HG02588 (cell line): ENCODE results near the gene RNASE7.

Experiments
- ATAC-seq: cut with Tn5 transposase; IDR thresholded peaks from one replicate; pipeline ENCODE4 v1.9.1; 2021; ENCODE audit warnings: mild to moderate bottlenecking, moderate library complexity; ENCODE audit not compliant: unreplicated experiment

Gene RNASE7

DNA sequence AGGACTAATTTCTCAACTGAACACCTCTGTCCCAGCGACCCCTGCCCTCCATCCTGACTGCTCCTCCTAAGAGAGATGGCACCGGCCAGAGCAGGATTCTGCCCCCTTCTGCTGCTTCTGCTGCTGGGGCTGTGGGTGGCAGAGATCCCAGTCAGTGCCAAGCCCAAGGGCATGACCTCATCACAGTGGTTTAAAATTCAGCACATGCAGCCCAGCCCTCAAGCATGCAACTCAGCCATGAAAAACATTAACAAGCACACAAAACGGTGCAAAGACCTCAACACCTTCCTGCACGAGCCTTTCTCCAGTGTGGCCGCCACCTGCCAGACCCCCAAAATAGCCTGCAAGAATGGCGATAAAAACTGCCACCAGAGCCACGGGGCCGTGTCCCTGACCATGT is 756 bp downstream of the RNASE7 start:
- ATAC-seq: no peak

DNA sequence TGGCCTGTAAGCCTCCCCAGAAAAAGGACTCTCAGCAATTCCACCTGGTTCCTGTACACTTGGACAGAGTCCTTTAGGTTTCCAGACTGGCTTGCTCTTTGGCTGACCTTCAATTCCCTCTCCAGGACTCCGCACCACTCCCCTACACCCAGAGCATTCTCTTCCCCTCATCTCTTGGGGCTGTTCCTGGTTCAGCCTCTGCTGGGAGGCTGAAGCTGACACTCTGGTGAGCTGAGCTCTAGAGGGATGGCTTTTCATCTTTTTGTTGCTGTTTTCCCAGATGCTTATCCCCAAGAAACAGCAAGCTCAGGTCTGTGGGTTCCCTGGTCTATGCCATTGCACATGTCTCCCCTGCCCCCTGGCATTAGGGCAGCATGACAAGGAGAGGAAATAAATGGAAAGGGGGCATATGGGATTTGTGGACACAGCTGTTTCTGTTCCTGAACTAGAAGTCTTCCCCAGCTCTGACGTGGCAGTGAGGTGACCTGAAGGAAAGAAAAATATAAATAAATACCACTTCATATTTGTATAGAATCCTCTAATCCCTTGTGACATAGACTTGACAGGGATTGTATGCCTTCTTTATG is 1.3 kb downstream of the RNASE7 start:
- no peak for ATAC-seq

DNA sequence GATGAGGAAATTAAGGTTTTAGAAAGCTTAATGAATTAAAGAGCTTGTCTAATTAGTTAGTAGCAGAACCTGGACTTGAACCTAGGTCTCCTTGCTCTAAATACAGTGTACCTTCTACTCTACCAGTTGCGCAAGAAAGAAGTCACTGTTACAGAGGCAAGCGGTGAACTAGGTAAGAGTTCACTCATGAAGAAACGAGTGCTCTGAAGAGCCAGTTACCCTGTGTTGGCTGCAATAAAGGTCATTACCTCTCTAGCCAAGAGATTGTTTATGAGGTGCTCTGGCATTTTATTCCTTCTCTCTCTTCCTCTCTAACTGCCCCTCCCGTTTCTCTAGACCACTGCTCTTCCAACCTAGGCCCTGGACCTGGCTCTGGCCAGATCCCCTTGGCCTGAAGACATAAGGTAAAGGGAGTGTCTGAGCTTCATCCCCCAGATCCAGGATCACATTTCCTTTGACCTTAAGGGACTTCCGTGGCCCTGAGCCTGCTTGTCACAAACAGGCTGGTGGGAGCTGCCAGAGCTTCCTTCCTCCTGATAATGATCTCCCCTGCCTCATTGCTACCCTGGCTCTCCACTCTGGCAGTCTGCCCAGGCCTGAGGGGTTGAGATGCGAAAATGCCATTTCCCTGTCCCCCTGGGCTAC is 1.9 kb downstream of the RNASE7 start:
- ATAC-seq: no peak

DNA sequence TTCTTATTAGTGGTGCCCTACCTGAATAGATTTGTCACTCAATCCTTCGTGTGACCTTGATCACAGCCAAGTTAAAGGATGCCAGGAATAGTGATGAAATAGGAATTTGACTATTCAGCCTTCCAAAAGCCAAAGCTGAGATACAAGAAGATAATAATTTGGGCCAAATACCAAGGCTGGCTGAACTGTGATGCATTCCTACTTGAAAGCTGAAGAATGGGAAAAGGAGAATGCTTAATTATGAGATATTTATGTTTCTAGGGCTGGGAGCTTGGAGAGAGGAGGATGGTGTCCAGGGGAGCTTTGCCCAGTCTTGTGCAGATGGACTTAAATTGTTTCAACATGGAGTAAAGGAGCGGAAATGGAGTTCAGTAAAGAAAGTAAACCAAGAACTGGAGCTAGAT is 5.2 kb downstream of the RNASE7 start:
- ATAC-seq: no peak

DNA sequence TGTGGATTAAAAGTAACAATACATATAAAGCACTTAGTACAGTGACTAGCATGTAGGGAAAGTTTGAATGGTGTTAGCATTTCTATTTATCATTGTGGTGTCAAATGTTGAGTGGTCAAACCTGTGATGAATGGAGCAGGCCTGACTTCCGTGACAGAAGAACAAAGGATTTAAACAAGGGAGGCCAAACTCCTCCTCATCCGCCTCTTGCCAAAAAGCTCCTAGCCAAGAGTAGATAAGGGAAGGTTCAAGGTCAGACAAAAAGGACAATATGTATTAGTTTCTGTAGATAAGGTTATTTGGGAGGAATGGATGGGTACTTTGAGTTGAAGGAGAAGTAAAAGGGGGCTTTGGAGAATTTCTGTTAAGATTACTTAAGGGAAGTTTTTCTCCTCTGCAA is 6.5 kb downstream of the RNASE7 start:
- ATAC-seq: no peak

DNA sequence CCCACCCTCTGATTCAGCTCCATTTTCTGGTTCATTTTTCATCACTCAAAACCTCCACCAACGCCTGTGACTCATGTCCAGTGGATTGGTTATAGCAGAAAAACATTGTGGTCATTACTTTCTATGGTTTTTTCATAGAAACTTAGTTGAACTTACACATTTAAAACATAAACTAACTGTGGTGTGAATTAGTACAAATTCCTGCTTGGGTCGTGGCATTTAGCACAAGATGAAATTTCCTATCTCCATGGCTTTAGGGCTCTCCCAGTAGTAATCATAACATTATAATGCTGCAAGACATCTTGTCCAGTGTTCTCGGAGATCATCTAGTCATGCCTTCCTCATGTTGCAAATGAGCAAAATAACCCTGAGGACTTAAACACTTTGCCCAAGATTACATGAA is 7.1 kb downstream of the RNASE7 start:
- ATAC-seq: no peak

DNA sequence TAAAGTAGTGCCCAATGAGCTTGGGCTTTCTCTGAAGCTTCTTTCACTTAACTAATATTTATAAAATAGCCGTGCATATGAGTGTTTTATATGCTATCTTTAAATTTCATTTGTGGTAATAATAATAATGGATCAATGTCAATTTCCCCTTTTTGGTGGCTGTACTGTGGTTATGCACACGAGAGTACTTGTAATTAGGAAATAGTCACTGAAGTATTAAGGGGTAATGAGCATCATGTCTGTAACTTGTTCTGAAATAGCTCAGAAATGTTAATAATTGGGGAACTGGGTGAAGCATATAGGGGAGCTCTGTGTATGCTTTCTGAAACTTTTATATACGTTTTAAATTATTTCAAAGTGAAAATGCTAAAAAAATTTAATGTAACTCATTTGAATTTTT is 8.4 kb downstream of the RNASE7 start:
- no peak for ATAC-seq

DNA sequence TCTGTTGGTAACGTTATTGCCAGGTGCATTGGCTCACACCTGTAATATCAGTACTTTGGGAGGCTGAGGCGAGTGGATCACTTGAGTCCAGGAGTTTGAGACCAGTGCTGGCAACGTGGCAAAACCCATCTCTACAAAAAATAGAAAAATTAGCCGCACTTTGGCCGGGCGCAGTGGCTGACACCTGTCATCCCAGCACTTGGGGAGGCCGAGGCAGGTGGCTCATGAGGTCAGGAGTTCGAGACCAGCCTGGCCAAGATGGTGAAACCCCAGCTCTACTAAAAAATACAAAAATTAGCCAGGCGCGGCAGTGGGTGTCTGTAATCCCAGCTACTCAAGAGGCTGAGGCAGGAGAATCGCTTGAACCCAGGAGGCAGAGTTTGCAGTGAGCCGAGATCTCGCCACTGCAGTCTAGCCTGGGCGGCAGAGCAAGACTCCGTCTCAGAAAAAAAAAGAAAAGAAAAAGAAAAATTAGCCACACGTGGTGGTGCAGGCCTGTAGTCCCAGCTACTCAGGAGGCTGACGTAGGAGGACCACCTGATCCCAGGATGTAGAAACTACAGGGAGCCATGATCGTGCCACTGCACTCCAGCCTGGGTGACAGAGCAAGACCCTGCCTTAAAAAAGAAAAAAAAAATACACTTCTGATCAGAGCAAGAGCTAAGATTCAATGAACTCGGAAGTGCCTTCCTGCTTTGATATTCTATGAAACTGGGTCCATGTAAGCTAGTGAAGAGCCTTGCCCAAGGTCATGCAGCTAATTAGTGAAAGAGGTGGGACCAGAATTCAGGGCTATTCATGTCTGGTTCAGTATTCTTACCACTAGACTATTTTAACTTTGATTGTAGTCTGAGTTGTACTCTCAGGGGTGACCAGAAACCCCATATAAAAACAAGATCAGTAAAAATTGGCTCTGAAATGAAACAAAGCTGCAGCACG is 11.3 kb downstream of the RNASE7 start:
- no peak for ATAC-seq

DNA sequence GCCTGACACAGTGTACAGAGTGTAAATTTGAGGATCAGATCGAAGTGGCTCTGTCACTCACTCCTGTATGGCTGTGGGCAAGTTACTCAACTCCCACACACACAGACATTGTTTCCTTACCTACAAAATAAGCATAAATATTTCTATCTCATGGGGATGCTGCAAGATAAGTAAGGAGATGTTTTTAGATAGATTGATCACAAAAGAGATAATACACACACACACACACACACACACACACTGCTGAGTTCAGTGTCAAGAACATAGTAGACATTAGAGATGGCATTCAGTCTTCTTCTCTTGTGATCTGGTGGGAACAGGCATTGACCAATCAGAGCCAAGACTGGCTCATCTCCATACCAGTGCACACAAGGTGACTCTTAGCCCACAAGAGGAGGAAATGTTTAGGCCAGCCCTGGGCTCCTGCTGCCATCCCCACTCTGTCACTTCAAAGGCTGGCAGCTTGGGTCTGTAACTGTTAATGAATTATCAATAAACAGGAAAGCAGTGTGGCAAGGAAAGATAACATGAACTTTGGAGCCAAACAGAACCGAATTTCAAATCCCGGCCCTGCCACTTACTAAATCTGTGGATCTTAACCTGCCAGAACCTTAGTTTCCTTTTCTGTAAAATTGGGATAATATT is 12.1 kb downstream of the RNASE7 start:
- no peak for ATAC-seq

DNA sequence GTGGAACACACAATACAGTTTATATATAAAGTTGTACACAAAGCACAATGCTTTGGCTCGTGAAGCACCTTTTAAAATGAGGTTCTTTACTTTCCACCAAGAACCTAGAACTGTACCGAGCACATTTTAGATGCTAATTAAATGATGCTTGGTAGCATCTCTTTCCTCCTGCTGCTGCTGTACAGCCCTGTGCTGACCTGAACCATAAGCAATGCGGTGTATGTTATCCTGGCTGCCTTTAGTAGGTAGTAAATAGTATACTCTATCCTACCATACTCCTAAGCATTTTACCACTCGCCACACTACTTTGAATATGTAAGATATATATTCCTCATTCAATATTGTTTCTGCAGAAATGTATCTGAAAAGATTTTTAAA is 12.6 kb downstream of the RNASE7 start:
- no peak for ATAC-seq

DNA sequence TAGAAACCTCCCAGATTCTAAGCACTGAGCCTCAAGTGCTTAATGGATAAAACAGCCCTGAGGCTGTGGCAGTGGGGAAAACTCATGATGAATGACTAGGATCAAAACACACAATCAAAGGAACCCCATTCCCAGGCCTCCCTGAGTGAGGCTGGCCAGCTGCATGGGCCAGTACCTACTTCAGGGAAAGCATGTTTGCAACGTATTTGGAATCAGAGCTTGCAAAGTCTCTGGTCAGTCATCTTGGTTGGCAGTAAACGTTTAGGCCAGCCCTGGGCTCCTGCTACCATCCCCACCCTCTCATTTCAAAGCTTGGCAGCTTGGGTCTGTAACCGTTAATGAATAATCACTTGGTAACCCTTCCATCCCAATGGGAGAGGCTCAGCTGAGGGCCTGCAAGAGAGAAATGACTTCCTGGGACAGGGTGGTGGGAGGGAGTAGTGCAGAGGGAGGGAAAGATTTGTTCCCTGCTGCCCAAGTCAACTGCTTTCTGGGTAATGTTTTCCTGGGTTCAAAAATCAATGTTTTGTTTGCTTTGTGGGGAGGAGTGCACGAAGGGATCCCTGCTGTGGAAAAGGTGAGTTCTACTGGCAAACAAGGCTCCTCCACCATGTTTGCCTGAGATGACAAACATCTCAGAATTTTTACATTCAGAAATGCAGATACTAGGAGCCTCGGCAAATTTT is 13.4 kb downstream of the RNASE7 start:
- ATAC-seq: no peak

DNA sequence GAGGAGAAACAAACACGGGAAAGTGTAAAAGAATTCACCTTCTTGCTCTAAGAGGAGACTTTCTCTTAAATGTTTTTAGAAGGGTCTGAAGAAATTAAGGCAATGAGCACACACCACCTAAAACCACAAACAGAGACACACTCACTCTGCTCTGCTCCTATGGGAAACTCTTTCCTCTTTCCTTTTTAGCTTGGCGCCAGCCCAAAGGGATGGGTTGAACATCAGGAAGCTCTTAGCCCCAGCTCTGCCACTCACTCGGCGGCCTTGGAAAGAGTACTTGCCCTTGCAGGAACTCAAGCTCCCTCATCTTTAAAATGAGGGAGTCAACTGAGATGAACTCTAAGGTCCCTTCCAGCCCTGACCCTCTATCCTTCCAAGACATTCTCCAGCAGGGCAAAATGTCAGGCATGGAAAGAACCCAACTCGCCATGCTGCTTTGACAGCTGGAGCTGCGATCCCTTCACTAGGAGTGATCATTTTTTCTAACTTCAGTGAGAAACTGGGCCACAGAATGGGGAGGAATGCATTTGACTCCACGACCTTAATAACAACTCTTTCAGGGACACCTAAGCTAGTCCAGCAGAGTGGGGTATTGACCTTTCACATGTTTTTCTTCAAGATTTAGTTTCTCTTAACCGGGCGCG is 14.5 kb downstream of the RNASE7 start:
- ATAC-seq: no peak

DNA sequence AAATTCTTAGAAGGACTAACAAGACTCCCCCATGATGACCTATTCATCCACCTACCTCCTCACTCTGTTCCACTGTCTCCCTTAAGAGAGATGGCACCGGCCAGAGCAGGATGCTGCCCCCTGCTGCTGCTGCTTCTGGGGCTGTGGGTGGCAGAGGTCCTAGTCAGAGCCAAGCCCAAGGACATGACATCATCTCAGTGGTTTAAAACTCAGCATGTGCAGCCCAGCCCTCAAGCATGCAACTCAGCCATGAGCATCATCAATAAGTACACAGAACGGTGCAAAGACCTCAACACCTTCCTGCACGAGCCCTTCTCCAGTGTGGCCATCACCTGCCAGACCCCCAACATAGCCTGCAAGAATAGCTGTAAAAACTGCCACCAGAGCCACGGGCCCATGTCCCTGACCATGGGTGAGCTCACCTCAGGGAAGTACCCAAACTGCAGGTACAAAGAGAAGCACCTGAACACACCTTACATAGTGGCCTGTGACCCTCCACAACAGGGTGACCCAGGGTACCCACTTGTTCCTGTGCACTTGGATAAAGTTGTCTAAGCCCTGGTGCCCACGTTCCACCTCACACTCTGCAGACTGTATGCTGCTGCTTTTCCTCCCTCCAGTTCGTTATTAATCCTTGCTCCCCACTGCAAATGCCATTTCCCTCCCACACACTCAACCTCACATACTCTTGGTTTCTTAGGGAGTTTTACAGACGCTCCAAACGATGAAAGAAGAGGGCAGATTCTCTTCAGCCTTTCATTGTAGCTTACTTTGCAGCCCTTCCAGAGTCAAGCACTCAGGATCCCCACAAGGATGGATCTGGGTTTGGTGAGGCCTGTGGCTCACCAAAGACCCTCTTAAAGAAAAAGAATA is 15.9 kb downstream of the RNASE7 start, which contains the start of gene RNASE8:
RNASE8 (plus strand) TSS at position 20 of the 873 bp plus-strand sequence; CDS start at position 91, 71 bp downstream.
- ATAC-seq: no peak

DNA sequence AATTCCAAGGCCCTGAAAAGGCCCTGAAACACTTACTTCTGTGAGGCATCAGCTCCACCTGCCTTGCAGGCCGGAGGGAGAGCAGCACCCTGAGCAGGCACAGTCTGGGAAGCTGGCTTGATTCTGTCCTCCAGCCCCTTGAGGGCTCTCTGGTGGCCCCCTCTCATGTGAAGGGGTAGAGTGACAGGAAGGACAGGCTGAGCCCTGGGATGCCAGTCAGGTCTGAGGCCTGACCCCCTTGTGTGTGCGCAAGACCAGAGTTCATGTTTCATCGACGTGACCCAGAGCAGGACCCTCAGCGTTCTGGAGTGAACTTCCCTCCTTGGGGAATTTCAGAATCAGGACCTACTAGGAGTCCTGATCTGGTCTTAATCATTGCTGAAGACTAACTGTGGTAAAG is 16.7 kb downstream of the RNASE7 start:
- ATAC-seq: no peak

DNA sequence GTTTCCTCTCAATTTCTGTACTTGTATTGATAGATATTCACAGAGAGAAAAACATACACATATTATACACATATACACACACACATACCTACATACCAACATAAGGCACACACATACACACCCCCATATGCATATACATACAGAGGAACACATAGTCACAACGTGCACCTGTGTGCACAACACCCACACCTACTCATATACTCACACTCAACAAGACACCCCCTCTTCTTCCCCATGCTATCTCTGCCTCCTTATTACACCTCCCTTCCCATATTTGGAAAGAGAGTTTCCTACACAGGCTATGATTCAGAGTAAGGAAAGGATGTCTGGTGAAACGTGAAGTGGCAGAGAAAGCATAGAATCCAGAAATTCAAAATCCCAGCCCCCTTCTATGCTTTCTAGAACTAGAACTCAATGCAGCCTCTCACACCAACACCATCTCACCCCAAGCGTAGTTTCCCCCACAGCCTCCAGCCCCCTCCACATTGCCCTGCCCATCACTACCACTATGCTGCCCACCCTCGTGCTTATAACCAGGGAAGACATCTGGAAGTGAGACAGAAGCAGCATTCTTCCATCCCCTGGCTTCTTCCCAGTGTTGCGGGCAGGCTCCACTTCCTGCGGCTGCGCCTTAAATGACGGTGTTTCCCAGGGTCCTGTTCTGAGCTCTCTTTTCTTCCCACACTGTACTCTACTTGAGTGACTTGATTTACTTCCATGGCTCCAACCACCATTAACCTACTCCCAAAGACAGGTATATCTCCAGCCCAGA is 17.9 kb downstream of the RNASE7 start:
- ATAC-seq: no peak

DNA sequence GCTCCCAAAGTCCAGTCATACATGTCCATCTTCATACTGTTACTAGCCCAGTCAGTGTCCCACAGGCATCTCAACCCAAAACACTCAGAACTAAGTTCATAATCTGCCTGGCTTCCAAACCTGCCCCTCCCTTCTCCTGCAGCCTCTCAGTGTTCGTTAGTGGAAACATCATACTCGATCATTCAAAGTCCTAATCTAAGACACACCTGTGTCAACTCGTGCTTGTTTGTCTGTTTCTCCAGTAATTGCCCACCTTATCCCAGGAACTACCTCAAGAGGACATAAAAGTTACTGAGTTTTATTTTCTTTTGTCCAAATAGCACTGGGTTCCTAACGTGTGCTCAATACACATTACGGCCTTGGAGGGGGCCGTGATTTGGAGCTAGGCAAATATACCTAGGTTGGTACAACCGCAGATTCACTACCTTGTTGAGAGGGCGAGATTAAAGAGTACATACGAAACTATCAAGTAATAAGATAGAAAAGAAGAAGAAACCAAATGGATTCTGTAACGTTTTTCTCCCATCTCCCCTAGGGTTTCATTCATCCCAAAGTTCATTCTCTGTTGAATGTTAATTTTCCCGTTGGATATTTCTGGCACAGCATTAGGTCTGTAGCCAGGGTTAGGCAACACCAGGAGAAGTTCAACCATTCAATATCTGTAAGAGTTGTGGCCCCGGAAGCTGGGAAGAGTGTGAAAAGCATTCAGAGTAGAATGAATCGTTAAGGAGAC is 18.6 kb downstream of the RNASE7 start:
- ATAC-seq: no peak

DNA sequence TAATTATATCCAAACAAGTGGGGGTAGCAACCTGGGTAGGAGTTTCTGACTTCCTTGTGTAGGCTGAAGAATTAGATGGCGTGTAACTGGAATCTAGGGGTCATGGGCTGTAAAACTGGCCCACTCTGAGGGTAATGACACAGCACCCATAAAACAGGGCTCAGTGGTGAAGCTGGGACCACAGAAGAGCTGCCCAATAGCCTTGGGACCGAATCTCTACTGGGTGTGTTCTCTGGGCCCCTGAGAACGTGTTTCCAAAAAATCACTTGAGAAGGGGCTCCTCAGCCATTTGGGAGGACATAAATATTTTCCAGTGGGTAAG is 19.1 kb downstream of the RNASE7 start:
- ATAC-seq: no peak

DNA sequence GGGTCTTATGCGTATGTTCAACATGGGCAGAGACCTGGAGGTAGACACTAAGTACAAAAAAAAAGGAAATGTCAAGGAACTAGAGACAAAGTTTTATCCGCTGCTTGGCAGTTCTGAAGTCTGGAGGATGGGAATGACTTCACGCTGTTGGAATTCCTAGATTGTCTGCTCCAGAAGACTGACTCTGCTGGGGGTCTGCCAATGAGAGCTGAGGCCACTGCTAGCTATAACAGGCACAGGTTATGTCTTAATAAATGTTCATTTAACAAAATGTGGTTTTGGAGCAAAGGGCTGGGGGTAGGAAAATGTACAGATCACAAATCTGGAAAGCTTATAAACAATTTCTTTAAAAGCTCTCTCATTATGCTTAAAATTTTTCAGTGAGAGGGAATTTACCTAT is 21.3 kb downstream of the RNASE7 start:
- no peak for ATAC-seq
